NCI-H2081 (cell line): ENCODE measurements around the gene IGFN1.

Source experiments
- DNase-seq, 2 experiments: peaks; one replicate each; lab custom pipeline; 2025; lab: John Stamatoyannopoulos, UW

IGFN1 gene

DNA sequence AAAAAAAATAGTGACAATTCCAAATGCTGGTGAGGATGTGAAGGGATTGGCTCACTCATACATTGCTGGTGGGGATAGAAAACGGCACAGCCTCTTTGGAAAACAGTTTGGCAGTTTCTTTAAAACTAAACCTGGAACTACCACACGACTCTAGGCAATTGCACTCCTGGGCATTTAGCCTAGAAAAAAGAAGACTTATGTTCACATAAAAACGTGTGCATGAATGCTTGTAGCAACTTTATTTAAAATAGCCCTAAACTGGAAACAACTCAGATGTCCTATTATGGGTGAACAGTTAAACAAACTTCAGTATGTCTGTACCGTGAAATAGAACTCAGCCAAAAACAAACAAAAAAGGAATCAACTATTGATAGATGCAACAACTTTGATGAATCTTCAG is 26.9 kb upstream of the IGFN1 start:
- no peak for DNase-seq

DNA sequence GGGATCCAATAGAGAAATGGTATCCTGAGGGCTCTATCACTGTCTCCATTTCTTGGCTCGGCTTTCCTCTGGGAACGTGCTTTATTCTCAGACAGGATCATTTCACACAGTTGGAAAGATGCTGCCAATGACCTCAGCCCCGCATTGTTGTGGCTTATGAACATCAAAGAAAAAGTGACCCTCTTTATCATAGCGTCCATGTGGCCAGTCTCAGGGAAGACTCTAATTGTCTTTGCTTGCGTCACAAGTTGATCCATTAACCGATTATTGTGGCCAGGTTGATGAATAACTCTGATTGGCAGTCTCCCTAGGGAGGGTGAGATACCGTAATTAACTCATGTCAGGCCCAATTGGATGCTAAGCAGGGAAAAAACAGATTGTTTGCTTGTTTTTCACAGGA is 26.0 kb upstream of the IGFN1 start:
- no peak for DNase-seq

DNA sequence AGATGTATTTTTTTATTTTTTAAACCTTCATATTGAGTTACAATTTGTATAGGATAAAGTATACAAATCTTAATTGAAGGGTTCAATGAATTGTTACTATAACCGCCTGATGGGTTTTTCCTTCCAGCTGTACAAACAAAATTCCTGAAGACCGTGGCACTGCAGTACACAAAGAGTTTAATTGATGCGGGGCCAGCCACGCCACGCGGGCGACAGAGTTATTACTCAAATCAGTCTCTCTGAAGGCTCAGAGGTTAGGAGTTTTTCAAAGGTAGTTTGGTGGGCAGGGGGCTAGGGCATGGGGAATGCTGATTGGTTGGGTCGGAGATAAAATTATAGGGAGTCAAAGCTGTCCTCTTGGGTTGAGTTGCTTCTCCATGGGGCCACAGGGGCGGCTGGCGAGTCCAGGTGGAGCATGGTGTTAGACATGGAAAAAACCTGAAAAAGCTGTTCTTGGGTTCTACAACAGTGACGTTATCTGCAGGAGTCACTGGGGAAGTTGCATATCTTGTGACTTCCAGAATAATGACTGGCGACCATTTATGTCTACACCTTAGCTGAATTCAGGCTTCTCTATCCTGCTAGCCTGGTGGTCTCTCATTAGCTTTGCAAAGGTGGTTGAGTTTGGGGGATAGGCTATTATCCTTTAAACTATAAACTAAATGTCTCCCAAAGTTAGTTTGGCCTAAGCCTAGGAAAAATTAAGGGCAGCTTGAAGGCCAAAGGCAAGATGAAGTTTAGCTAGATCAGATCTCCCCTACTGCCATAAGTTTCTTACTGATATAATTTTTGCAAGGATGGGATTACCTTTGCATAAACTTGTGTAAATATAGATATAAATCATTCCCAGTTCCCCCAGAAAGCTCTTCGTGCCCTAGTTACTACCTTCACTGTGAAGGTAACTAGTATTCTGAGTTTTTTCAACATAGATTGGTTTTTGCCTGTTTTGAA is 23.3 kb upstream of the IGFN1 start:
- DNase-seq = peak; percentile 64 to 85

DNA sequence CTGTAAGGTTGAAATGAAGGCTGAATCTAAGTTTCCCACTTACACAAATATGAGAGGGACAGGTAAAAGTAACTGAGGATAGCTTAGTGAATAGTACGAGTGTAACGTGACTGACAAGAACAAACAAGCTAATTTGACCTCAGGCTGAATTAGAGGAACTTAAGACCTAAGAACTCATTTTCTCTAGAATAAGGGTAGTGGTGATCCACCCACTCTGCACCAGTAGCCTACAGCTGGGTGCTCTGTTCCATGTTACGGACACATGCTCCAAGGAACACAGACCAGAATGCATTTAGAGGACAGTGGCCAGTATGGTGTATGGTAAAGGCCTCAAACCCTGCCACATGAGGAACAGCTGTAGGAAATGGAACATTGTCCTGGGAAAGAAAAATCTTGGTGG is 21.4 kb upstream of the IGFN1 start:
- no peak for DNase-seq

DNA sequence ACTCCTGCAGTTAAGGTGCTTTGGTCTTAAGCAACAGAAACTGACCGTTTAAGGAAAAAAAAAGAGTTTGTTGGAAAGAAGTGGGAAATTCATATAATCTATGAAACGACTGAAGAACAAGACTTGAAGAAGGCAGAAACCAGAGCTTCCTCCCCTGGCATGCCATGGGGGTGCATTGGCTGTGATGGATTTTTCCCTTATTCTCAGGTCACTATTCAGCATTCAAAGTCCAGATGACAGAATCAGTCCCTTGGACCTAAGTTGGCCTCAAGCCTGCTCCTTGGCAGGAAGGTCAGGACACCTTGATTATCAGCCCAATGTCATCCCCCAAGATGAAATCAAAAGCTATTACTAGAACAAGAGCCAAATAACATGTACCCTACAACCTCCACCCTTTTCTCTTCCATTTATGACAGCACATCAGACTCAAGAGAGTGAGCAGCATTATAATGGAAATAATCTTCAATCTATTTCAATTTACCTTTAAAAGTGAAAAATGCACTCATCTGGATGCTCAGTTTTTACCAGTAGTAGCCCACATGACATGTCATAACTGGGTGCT is 20.6 kb upstream of the IGFN1 start:
- no peak for DNase-seq

DNA sequence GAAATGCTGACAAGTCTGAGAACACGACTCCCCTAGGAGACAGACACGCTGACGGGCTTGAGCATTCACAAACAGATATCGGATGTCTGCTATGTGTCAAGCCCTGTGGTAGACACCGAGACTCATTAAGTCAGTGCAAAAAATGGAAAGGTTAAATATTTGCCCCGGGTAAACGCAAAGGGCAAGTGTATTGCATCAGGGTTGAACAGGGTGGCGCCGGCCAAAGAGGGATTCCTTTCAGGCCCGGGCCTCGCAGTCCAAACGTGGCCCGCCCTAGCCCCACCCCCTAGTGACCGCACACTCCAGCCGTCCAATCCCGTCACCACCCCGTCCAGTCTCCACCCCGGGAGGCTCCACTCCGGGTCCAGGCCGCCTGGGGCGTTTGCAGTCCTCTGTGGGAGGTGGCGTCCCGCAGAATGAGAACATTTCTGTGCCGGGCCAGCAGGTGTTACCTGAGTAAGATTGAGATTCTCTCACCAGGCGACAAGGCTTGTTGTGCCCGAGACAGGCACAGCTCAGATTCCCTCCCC is 20.0 kb upstream of the IGFN1 start:
- peak; percentile 97 to 98 for DNase-seq

DNA sequence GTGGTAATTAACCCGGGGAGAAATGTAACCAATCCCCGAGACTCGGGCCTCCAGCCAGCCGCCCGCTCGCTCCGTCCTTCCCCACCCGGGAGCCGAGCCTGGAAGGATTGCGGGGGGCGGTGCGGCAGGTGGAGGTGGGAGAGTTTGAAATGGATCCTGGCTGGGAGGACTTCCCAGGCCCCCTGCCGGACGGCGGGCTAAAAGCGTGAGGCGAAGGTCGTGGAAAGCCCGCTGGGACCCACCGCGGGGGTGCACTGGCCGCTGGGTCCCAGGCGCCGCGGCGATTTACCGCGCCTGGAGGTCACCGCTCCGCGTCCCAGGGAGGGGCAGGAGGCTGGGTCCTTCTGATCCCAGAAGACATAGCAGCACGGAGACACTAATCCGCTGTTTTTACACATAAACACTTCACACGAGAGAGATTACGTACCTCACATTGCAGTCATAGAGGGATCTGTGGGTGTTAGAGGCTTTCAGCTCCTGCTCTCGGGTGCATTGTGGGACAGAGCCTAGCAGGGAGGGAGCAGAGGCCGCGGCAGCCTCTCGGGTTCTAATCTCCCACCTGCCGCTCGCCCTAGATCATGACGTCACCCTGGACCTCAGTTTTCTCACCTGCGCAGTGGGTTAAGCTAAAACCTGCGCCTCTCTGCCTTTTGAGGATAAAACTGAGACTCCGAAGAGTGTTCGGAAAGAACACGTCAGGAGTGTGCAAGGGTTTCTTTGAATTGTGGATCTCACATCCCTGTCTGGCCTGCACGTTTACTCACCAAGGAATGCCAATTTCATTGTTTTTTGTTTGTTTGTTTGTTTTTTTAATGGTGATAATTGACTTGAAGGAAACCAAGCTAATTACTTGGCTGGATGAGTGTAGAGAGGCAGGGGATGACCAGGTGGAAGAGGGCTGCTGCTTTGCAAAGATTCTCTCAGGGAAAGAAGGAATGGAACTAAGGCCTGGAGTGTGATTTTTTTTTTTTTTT is 19.3 kb upstream of the IGFN1 start:
- DNase-seq = peak; percentile 57 to 80

DNA sequence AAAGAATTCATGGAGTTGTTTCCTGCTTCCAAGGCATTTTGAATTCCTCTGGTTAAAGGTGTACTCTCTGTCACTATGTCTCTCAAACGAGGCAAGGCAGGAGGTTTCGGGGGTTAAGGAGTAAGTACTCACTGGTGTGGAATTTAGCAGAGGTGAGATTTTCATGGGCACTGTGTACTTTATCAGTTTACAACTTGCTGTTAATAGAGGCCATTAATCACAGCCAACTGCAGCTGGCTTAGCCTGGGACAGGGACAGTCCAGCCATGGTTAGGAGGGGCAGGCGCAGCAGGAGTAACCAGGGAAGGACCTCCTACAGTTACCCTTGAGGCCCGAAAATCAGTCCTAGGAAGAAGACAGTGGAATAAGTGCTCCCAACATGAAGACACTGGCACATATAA is 18.3 kb upstream of the IGFN1 start:
- no peak for DNase-seq

DNA sequence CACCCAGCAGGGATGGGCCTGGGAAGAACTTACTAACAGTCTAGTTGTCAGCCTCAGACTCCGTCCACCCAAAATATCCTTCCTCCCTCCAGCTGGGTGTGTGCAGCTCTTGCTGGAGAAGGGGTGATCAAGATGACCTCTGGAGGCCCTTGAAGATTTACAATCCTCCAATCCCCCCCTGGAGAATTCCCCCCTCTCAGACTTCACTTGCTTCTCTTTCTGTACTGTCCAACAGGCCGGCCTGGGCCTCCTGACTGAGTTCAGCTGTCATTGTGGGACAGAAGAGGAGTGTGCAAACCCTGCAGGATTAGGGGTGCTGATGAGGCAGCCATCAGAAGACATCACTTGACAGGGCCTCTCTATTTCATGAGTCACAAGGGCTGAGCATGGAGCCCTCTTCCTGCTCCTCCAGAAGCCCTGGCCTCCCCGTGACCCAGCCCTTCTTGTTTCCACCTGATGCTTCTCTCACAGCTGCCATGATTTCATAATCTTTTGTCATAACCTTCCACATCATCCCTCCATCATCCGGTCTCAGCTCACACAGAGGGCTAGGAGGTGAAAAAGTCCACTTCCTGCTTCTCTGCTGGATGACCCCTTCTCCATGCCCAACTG is 17.5 kb upstream of the IGFN1 start:
- DNase-seq = no peak

DNA sequence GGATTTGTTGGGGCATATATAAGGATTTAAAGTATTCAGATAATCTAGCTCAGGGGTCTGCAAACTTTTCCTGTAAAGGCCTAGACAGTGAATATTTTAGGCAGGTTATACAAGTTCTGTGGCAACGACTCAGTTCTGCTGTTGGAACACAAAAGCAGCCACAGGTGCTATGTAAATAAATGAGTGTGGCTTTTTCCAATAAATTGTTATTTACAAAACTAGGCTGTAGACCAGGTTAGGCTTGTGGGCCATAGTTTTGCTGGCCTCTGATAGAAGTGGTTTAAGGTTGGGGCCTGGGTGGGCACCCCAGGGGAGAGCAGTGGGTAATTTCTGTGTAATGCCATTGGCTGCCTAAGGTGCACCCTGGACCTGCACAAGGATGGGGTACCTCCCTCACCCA is 16.9 kb upstream of the IGFN1 start:
- no peak for DNase-seq

DNA sequence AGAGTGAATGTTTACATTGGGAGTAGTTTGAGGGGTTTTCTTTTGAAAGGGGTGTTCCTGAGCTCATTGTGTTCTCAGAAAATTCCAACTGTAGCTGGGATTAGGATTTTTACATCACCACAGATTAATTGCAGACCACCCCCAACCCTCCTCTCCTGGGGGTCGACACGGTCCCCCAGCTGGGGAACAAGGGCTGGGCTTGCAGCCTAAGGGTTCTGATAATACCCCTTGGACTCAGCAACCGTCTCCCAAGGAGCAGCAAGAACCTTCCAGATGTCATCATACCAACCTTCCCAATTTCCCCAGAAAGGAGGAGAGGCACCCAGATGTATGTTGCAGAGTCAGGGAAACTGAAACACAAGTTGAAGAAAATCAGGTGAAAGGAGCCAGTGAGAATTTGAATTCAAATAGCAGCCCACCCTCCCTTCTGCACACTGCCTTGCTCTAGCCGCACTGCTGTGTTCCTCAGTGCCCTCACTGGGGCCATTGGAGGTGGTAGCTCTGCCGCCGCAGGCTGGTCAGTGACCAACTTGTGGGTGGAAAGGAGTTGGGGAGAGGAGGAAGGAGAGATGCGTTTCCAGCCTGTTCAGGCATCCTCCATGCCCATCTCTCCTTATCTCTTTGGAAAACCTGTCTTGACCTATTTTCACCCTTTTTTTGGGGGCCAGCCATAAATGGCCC is 14.7 kb upstream of the IGFN1 start:
- DNase-seq = no peak

DNA sequence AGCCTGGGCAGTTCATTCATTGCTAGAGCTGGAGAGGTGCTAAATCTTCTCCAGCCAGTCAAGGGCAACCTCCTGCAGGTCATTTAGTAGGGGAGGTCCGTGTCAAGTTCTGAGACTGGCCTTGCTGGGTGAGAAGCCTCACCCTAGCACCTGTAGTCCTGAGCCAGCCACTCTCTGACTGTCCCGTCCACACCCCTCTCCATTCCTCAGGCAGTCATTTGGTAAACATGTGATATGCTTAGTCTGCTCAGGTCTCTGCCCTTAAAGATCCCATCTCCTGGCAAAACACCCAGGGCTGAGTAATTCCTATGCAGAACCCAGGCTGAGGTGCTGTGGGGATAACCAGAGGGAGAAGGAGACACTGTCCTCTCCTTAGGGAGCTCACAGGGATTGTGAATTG is 13.7 kb upstream of the IGFN1 start:
- no peak for DNase-seq

DNA sequence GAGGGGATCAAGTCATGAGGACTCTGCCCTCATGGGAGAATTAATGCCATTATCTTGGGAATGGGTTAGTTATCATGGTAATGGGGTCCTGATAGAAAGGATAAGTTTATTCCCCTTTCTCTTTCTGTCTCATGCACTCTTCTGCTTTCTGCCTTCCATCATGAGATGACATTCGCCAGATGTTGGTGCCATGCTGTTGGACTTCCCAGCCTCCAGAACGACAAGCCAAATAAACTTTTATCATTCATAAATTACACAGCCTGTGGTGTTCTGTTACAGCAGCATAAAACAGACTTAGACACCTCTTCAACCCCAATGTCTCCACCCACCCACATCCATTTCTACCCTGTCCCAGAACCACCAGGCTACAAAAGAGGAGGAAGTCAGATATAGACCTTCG is 11.9 kb upstream of the IGFN1 start:
- DNase-seq = no peak

DNA sequence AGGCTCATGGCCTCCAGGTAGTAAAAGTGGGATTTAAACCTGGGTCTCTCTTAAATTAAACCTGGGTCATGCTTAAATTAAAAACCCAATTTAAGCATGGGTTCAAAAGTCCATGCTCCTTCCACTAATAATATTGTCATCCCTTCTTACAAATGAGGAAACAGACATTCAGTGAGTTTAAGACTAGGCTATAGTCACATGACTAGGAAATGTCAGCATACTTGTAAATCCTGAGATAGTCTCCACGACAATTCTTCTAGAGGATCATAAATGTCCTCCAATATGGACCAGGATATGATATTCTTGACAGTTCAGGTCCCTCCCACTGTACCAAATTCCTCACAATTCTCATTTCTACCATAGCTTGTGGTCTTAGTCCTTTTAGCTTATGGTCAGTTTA is 10.5 kb upstream of the IGFN1 start:
- DNase-seq = no peak

DNA sequence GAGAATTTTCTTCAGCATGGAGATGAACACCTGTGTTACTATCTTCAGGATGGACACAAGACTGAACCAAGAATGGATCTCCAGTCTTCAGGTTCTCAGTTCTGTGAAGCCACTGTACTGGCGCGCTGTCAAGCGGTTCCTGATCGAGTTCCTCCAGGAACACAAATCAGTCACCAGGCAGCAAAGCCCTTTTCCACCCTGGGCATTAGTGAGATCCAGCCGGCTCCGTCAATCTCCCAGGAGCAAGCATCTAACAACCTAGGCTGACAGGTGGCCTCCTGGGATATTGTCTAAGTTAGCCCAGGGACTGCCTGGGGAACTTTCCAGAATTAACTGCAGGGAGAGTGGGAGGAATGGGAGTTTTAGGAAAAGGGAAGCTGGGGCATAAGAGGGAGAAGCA is 9.7 kb upstream of the IGFN1 start:
- DNase-seq = no peak

DNA sequence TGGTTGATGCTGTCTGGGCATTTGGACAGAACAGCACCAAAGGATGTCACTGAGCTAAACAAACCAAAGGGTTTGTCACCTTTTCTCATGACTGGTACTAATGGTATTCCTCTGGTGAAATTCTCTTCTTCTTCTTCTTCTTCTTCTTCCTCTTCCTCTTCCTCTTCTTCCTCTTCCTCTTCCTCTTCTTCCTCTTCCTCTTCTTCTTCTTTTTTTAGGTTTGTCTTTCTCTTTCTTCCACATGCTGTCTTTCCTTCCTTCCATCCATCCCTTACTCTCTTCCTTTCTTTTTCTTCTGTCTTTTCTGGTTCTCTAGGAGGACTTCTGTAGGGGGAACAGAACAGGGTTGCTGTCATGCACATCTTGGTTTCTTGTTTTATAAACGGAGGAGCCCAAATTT is 9.3 kb upstream of the IGFN1 start:
- no peak for DNase-seq

DNA sequence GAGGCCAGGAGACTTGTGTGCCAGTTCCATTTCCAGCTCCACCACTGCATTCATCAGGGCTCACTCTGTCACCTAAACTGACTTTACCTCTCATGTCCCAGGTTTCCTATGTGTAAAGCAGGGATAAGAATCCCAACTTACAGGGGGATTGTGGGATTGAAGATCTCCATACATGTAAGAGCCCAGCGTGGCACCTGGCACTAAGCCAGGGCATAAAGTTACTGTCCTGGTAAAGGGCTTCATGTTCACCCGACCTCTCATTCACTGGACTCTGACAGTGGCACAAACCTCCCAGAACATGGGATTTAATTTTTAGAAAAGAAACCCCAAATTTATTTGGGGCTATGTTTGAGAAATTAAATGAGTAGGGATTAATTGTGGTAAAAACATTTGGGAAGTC is 8.9 kb upstream of the IGFN1 start:
- no peak for DNase-seq

DNA sequence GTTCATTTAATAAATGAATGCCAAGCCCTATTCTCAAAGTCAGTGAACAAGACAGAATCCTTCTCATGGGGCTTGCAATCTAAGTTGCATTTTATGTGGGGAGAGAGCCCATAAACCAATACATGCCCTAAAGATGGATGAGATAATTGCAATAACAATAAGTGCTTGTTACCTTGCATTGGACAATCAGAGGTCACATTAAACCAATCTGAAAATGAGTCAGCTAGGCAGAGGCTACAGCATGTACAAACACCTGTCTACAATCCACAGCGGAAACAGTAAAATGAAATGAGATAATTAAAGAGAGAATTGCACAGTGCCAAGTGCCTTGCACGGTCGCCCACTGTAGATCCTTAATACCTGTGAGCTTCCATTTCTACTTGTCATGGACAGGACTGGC is 7.4 kb upstream of the IGFN1 start:
- peak in 1 of 2 experiments; percentile 52 for DNase-seq

DNA sequence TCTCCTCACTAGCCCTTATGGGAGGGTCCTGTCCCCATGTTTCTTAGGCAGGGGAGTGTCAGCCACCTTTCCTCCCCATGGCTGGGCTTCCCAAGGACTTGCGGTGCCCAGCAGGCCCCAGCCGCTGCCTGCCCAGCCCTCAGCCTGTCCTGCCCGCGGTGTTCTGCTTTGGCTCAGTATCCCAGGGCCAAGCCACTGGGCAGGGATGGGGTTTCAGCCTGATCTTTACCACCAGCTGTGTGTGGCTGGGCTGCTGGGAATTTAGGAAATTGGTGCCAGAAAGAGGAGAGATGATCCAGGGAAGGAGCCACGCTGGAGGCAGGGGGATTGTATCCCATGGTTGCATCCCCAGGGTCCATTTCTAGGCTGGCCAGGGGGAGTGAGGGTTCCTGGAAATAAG is 6.9 kb upstream of the IGFN1 start:
- no peak for DNase-seq

DNA sequence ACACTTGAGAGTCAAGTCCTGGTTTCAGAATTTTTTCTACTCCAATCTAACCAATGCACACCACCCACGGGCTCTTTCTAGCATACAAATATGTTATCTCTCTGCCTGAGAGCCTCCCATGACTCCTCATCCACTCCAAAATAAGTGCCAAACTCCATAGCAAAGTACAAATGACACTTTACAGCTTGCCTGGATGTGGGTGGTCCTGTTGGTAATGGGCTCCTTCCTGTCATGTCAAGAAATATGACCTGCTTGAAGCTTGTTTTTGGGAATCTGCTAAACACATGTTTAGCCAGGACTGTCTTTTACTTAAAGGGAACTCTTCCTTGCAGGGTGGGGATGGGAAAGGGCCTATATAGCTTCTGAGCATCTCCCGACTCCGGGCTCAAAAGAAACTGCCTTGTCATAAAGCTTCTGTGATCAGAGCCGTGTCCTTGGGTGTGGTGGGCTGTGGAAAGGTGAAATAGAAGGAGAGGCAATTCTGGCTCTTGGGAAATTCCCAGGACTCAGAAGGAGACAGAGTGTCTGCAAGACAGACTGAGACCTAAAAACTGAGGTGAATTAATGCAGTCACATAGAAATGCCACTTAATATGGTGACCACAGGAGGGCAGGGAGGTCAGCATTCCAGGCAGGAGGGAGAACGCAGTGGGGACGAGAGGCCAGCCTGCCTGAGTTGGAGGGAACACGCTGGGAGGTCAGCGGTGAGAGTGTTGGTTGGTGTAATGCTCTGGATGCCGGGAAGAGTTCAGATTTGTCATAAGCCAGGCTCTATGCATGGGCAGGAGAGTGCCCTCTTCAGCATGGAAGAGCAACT is 6.1 kb upstream of the IGFN1 start:
- DNase-seq = peak in 1 of 2 experiments; percentile 13

DNA sequence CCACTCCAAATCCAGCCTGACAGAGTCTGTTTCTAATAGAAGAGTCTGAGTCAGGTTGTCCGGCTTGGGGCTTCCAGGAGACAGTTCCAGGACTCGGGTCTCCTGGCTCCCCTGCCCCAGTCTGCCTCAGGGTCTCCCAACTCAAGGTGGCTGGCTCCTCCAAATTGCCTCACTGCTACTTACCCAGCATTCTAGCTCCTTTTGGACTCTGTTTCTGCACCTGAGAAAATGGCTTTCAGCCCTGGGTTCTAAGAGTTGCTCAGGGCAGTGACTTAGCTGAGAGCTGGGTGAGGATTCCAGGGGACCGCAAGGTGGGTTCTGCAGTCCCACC is 5.5 kb upstream of the IGFN1 start:
- no peak for DNase-seq
